Measurements from ENCODE around the gene DST. TPM values are rescaled to one million over a fixed set of nuclear protein-coding genes. Genes with fewer than 3 reads are reported as not detected.

Gene DST
- polyA plus RNA-seq, 1 of the 3 experiments (the other 2 are of a cell fraction), result 64.3 TPM

DNA sequence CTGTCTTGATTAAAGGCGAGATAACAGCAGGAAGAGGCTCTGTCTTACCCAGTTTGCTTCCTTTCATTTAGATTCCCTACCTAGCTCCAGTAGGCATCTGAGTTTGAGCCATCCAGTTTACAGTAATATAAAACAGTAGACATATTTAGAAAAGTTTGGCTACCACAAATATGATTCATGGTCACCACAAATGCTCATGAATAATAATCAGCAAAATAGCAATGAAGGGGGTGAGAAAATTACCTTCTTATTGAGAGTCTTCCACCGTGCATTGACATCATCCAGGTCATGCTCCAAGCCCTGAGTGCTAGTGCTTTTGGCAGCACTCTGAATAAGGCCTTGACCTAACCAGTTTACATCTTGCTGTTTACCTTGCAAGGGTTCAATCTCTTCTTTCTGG is 106.2 kb downstream of the DST start:
- peaks cover 96% of the 10 kb centered on the region for H3K79me2 ChIP-seq (ENCODE audit: insufficient read depth)
- peaks cover 49 to 51% of the 10 kb centered on the region in 2 experiments for H3K36me3 ChIP-seq (replicated peaks in 1 of 2; ENCODE audit: control insufficient read depth in 1 of 2, insufficient read depth in 2 of 2, low read length in 1 of 2)
- peak overlapping the region in 1 of 2 experiments; percentile 96; a peak in 1 of 4 replicates for H3K27ac ChIP-seq (ENCODE audit: low read depth in 2 of 2, low read length in 1 of 2)
- H3K27me3 ChIP-seq (ENCODE audit: insufficient read depth), result no peaks in the 10 kb centered on the region
- no peaks in the 10 kb centered on the region for H3K9me3 ChIP-seq
- peaks cover 12 to 22% of the 10 kb centered on the region in 2 experiments; a peak in 3 of 4 replicates for H3K4me1 ChIP-seq (ENCODE audit: control insufficient read depth in 1 of 2, insufficient read depth in 2 of 2, low read depth in 1 of 2, low read length in 1 of 2)
- no peak overlapping the region for H2AFZ ChIP-seq (ENCODE audit: low read depth)
- no peak overlapping the region for H3K4me3 ChIP-seq (ENCODE audit: low read depth in 2 of 2, low read length in 1 of 2)
- 0 out of 2 replicates have a peak, but pooled peaks cover 5% of the 10 kb centered on the region for H4K20me1 ChIP-seq (ENCODE audit: insufficient read depth)
- DNase-seq, result no peak
- TF ChIP-seq TCF12 (IDR thresholded peaks at IDR 0.05) (no peak), CHD2 (IDR thresholded peaks at IDR 0.05; ENCODE audit: low read length, partially characterized antibody) (no peak), NFIC (IDR thresholded peaks at IDR 0.05; ENCODE audit: borderline replicate concordance) (no peak)
- TF ChIP-seq, protein P1, sequence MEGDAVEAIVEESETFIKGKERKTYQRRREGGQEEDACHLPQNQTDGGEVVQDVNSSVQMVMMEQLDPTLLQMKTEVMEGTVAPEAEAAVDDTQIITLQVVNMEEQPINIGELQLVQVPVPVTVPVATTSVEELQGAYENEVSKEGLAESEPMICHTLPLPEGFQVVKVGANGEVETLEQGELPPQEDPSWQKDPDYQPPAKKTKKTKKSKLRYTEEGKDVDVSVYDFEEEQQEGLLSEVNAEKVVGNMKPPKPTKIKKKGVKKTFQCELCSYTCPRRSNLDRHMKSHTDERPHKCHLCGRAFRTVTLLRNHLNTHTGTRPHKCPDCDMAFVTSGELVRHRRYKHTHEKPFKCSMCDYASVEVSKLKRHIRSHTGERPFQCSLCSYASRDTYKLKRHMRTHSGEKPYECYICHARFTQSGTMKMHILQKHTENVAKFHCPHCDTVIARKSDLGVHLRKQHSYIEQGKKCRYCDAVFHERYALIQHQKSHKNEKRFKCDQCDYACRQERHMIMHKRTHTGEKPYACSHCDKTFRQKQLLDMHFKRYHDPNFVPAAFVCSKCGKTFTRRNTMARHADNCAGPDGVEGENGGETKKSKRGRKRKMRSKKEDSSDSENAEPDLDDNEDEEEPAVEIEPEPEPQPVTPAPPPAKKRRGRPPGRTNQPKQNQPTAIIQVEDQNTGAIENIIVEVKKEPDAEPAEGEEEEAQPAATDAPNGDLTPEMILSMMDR (IDR thresholded peaks at IDR 0.05), result no peak
- WGBS (ENCODE audit: low lambda C conversion rate), result 96% methylated on average over 2 of the region's 2 CpGs
- ChIA-PET POLR2A (no interaction called here), CTCF (interaction anchor here (1.0 to 1.5 kb wide), 2 partner anchors 18 to 22 kb away, joined by 3 read pairs; no protein-coding TSS in a partner anchor)
- H3K9me2 ChIP-seq, result no peaks in the 10 kb centered on the region
- no peak overlapping the region for H3K9ac ChIP-seq
- no peaks in the 10 kb centered on the region for H3F3A ChIP-seq (replicated peaks; ENCODE audit: insufficient read depth)
- no peak overlapping the region for H3K4me2 ChIP-seq

DNA sequence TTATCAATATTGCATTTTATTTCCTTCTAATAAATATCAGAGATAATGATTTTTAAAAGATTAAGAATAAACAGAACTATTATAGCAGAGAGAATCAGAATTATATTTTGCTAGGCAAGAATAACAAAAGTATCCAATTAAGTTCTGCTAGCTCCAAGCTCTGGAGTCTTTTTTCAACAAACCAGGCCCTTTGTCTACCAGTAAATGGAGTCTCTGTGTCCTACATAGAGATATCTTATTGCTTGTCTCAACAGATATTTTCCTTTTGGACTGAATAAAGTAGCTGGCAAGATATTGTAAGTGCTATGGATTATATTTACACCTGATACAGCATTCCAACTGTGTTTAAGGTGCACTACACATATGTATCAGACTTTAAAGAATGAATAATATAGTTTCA is 107.1 kb downstream of the DST start:
- Histone ChIP-seq H3F3A (replicated peaks; ENCODE audit: insufficient read depth) (peaks cover 2% of the 10 kb centered on the region), H3K9me2 (no peaks in the 10 kb centered on the region), H2AFZ (ENCODE audit: low read depth) (no peak overlapping the region), H3K79me2 (ENCODE audit: insufficient read depth) (peaks cover 96% of the 10 kb centered on the region), H3K36me3 (replicated peaks in 1 of 2; ENCODE audit: control insufficient read depth in 1 of 2, insufficient read depth in 2 of 2, low read length in 1 of 2) (peaks cover 58 to 60% of the 10 kb centered on the region in 2 experiments), H3K4me1 (ENCODE audit: control insufficient read depth in 1 of 2, insufficient read depth in 2 of 2, low read depth in 1 of 2, low read length in 1 of 2) (peaks cover 12 to 15% of the 10 kb centered on the region in 2 experiments; a peak in 3 of 4 replicates), H3K27ac (ENCODE audit: low read depth in 2 of 2, low read length in 1 of 2) (peak overlapping the region; percentile 6 to 96; a peak in 1 of 4 replicates), H4K20me1 (ENCODE audit: insufficient read depth) (no peaks in the 10 kb centered on the region), H3K9ac (no peak overlapping the region), H3K9me3 (no peaks in the 10 kb centered on the region), H3K27me3 (ENCODE audit: insufficient read depth) (no peaks in the 10 kb centered on the region), H3K4me2 (no peak overlapping the region), H3K4me3 (ENCODE audit: low read depth in 2 of 2, low read length in 1 of 2) (no peak overlapping the region)
- ChIA-PET CTCF (interaction anchor here (1.0 kb wide), 1 partner anchor 21 kb away, joined by 3 read pairs; no protein-coding TSS in a partner anchor), POLR2A (no interaction called here)
- DNase-seq, result no peak
- TF ChIP-seq, protein P2, sequence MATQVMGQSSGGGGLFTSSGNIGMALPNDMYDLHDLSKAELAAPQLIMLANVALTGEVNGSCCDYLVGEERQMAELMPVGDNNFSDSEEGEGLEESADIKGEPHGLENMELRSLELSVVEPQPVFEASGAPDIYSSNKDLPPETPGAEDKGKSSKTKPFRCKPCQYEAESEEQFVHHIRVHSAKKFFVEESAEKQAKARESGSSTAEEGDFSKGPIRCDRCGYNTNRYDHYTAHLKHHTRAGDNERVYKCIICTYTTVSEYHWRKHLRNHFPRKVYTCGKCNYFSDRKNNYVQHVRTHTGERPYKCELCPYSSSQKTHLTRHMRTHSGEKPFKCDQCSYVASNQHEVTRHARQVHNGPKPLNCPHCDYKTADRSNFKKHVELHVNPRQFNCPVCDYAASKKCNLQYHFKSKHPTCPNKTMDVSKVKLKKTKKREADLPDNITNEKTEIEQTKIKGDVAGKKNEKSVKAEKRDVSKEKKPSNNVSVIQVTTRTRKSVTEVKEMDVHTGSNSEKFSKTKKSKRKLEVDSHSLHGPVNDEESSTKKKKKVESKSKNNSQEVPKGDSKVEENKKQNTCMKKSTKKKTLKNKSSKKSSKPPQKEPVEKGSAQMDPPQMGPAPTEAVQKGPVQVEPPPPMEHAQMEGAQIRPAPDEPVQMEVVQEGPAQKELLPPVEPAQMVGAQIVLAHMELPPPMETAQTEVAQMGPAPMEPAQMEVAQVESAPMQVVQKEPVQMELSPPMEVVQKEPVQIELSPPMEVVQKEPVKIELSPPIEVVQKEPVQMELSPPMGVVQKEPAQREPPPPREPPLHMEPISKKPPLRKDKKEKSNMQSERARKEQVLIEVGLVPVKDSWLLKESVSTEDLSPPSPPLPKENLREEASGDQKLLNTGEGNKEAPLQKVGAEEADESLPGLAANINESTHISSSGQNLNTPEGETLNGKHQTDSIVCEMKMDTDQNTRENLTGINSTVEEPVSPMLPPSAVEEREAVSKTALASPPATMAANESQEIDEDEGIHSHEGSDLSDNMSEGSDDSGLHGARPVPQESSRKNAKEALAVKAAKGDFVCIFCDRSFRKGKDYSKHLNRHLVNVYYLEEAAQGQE (IDR thresholded peaks at IDR 0.05; ENCODE audit: low read depth, low read length), result no peak
- TF ChIP-seq NRF1 (IDR thresholded peaks at IDR 0.05; ENCODE audit: low read depth, low read length) (no peak), RFX5 (IDR thresholded peaks at IDR 0.05; ENCODE audit: low read length) (no peak), MXI1 (IDR thresholded peaks at IDR 0.05; ENCODE audit: low read depth, low read length) (no peak), YY1 (IDR thresholded peaks at IDR 0.05; ENCODE audit: low read depth) (no peak), RAD21 (IDR thresholded peaks at IDR 0.05; ENCODE audit: low read length) (no peak), NFIC (IDR thresholded peaks at IDR 0.05; ENCODE audit: borderline replicate concordance) (no peak), ELF1 (IDR thresholded peaks at IDR 0.05) (no peak), TCF12 (IDR thresholded peaks at IDR 0.05) (no peak), MEF2A (IDR thresholded peaks at IDR 0.05; ENCODE audit: borderline replicate concordance, low read depth) (no peak), TEAD4 (IDR thresholded peaks at IDR 0.05; ENCODE audit: borderline replicate concordance, insufficient read depth) (no peak), RCOR1 (IDR thresholded peaks at IDR 0.05; ENCODE audit: low read length) (no peak)
- TF ChIP-seq, protein P1 (IDR thresholded peaks at IDR 0.05), result no peak
- TF ChIP-seq, protein P3, sequence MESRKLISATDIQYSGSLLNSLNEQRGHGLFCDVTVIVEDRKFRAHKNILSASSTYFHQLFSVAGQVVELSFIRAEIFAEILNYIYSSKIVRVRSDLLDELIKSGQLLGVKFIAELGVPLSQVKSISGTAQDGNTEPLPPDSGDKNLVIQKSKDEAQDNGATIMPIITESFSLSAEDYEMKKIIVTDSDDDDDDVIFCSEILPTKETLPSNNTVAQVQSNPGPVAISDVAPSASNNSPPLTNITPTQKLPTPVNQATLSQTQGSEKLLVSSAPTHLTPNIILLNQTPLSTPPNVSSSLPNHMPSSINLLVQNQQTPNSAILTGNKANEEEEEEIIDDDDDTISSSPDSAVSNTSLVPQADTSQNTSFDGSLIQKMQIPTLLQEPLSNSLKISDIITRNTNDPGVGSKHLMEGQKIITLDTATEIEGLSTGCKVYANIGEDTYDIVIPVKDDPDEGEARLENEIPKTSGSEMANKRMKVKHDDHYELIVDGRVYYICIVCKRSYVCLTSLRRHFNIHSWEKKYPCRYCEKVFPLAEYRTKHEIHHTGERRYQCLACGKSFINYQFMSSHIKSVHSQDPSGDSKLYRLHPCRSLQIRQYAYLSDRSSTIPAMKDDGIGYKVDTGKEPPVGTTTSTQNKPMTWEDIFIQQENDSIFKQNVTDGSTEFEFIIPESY (IDR thresholded peaks at IDR 0.05; ENCODE audit: borderline replicate concordance, low read depth), result no peak
- TF ChIP-seq, protein P4, sequence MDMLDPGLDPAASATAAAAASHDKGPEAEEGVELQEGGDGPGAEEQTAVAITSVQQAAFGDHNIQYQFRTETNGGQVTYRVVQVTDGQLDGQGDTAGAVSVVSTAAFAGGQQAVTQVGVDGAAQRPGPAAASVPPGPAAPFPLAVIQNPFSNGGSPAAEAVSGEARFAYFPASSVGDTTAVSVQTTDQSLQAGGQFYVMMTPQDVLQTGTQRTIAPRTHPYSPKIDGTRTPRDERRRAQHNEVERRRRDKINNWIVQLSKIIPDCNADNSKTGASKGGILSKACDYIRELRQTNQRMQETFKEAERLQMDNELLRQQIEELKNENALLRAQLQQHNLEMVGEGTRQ (IDR thresholded peaks at IDR 0.05; ENCODE audit: borderline replicate concordance, low read depth, low read length), result no peak

Data from SK-N-SH (cell line).